Ovary (tissue), 9 donors: ENCODE data around the gene TRIM44. TPM values are rescaled to one million over a fixed set of nuclear protein-coding genes. Genes with fewer than 3 reads are reported as not detected.

Source experiments
- DNase-seq, 5 donors: peaks; one replicate each; pipeline ENCODE4 v3.0.0-alpha.2; 2019 to 2020
- H3K27ac ChIP-seq, 2 donors: fragments of 200-600 bp; one replicate each; pipeline versions ENCODE4 v1.5.1 to v1.8.0; 2019 to 2022
- H3K27me3 ChIP-seq: fragments of 200-600 bp; one replicate; pipeline ENCODE4 v1.8.0; 2022
- H3K36me3 ChIP-seq: fragments of 200-600 bp; sonication (generic); one replicate; pipeline ENCODE4 v1.5.1; 2019
- H3K4me1 ChIP-seq: one replicate; pipeline ENCODE4 v1.8.1; 2013; ENCODE audit warnings: mild to moderate bottlenecking, moderate library complexity; ENCODE audit not compliant: insufficient read depth
- H3K4me3 ChIP-seq: fragments of 200-600 bp; sonication (generic); one replicate; pipeline ENCODE4 v1.5.1; 2017
- H3K9me3 ChIP-seq, 2 donors: fragments of 200-600 bp in 1 of 2; sonication (generic) in 1 of 2; one replicate each; pipeline versions ENCODE4 v1.5.1 to v1.8.1; 2013 to 2019; ENCODE audit warnings: mild to moderate bottlenecking in 1 of 2, moderate library complexity in 1 of 2
- CTCF ChIP-seq, 3 donors: fragments of 450-650 bp in 2 of 3; fragments of 200-600 bp in 1 of 3; IDR thresholded peaks; one replicate each; pipeline versions ENCODE4 v1.5.1 to v1.8.0; 2016 to 2022; ENCODE audit warnings: antibody characterized with exemption in 3 of 3, mild to moderate bottlenecking in 1 of 3
- EP300 ChIP-seq: sonication (generic); formaldehyde crosslinking; IDR thresholded peaks from one replicate; pipeline ENCODE4 v1.6.1; 2017; ENCODE audit warnings: antibody characterized with exemption
- POLR2A ChIP-seq: fragments of 450-650 bp; IDR thresholded peaks from one replicate; pipeline ENCODE4 v1.6.1; 2017; ENCODE audit warnings: antibody characterized with exemption, mild to moderate bottlenecking, moderate library complexity
- WGBS, 3 donors: extraction: QIAGEN DNeasy Blood & Tissue Kit in 1 of 3; methylation state at CpG; one replicate each; pipeline versions ENCODE4 v1.1.5 to v1.1.7; 2013 to 2017; 5-methylcytosine and 5-hydroxymethylcytosine counted together
- intact Hi-C, 4 donors: fragments of 100-400 bp; cut with DNase I; formaldehyde crosslinking; loops; one replicate each; pipeline versions ENCODE4 v1.11.0 to v1.15.1; 2022 to 2023
- polyA plus RNA-seq, 2 donors: library from polyadenylated mRNA; stranded (reverse); fragments of 200-250 nt in 1 of 2; fragments of 350-450 nt in 1 of 2; fragmentation: Illumina TruSeq in 1 of 2; extraction: RNeasy Lipid Tissue Mini Kit (QIAGEN cat#74804) in 1 of 2; gene quantifications; one replicate each; pipeline ENCODE4 v1.2.3, GENCODE V29; 2013 to 2014
- total RNA-seq, 7 donors: library from RNA; depleted of rRNA in 2 of 7; stranded (reverse); fragments of >200 nt in 2 of 7; fragmentation: NEBNext Ultra II Directional in 3 of 7; extraction: Animal tissue kit (Norgen Biotek cat#: 25700) in 3 of 7; gene quantifications; one replicate each; pipeline versions ENCODE4 v1.1.0 to v1.2.4, GENCODE V29; 2016 to 2023
- donor health status: DM: no; HTN: no; CAD: no; lungs with moderate emphysema.
- donor health status: DM: no; HTN: no; CAD: no.
- donor health status: Bipolar disorder and iron deficiency.
- donor health status: DM: yes; HTN: yes; CAD: no.
- donor health status: DM: no; HTN: no; CAD: no.
- donor health status: DM: yes; HTN: yes; CAD: no.

The TRIM44 gene
- total and polyA plus RNA-seq, 9 donors = 9.9 to 54.6 (median 45.7) TPM

- WGBS, 3 donors = 97 to 98% (median 98%) methylated on average over 1 of the region's 1 CpG
- H3K4me1 ChIP-seq = peaks cover 8% of the 10 kb centered on the region
- no peak overlapping the region for H3K4me3 ChIP-seq
- H3K9me3 ChIP-seq = no peaks in the 10 kb centered on the region
- TF ChIP-seq CTCF (IDR thresholded peaks at IDR 0.05) (no peak), POLR2A (no peak), EP300 (no peak)
- no peaks in the 10 kb centered on the region for H3K36me3 ChIP-seq
- DNase-seq = no peak
- intact Hi-C loops = no loop called here
- no peak overlapping the region for H3K27ac ChIP-seq
- H3K27me3 ChIP-seq = no peaks in the 10 kb centered on the region
Measured at GRCh38 chr11:35681163-35681767, 18.7 kb downstream of the TRIM44 start.

GRCh38 chr11:35682230-35683173 is 19.9 kb downstream of the TRIM44 start:
- Histone ChIP-seq H3K27me3 (no peaks in the 10 kb centered on the region), H3K9me3 (no peaks in the 10 kb centered on the region), H3K4me1 (peaks cover 8% of the 10 kb centered on the region), H3K27ac (no peak overlapping the region), H3K36me3 (no peaks in the 10 kb centered on the region), H3K4me3 (no peak overlapping the region)
- DNase-seq = no peak
- intact Hi-C loops = no loop called here
- 18 to 24% (median 19%) methylated on average over 9 of the region's 9 CpGs for WGBS, 3 donors
- TF ChIP-seq POLR2A = no peak
- no peak for TF ChIP-seq EP300
- no peak for TF ChIP-seq CTCF (IDR thresholded peaks at IDR 0.05)

GRCh38 chr11:35683728-35684339 is 21.3 kb downstream of the TRIM44 start:
- intact Hi-C loops = no loop called here
- Histone ChIP-seq H3K27ac (no peak overlapping the region), H3K9me3 (no peaks in the 10 kb centered on the region), H3K27me3 (no peaks in the 10 kb centered on the region), H3K4me3 (no peak overlapping the region), H3K36me3 (no peaks in the 10 kb centered on the region), H3K4me1 (peaks cover 6% of the 10 kb centered on the region)
- TF ChIP-seq POLR2A (no peak), CTCF (IDR thresholded peaks at IDR 0.05) (no peak), EP300 (no peak)
- WGBS, 3 donors = 69 to 80% (median 75%) methylated on average over 1 of the region's 1 CpG
- no peak for DNase-seq

DNA sequence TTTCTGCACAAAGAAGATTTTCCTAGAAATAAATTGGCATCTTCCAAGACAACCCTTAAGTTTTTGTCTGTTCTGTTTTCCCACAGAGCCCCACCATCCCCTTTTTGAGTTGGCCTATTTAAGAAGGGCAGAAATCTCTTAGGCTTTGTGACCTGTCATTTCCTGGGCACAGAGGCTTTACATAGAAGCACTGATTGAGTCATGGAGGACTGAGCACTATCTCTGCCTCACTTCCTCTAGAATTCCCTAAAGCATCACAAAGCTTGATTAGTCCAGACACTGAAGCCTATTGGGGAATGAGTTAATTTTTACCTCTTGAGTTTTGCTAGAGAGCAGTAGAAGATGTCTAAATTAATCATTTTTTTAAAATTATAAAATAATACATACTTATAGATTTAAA is 25.4 kb downstream of the TRIM44 start:
- H3K9me3 ChIP-seq = no peaks in the 10 kb centered on the region
- intact Hi-C loops = no loop called here
- TF ChIP-seq POLR2A (no peak), EP300 (no peak), CTCF (IDR thresholded peaks at IDR 0.05) (no peak)

More for the DNA sequence above, 25.4 kb downstream of the TRIM44 start:
- no peak for DNase-seq
- H3K27ac ChIP-seq = no peak overlapping the region
- no peaks in the 10 kb centered on the region for H3K27me3 ChIP-seq
- H3K4me3 ChIP-seq = no peak overlapping the region
- H3K4me1 ChIP-seq = no peaks in the 10 kb centered on the region
- no peaks in the 10 kb centered on the region for H3K36me3 ChIP-seq
